Endothelial cell of umbilical vein (primary cell): Measurements from ENCODE around the gene ZNF705A. TPM values are rescaled to one million over a fixed set of nuclear protein-coding genes. Genes with fewer than 3 reads are reported as not detected.
"Not testable (repeated sequence)": the region's sequence is repeated elsewhere in the genome, so short reads cannot be mapped to it uniquely, and the experiment has no call there.

Source experiments
- BruUV-seq: library from RNA; stranded (reverse); fragments of 400-500 nt; replicated peaks from 2 replicates; lab custom pipeline; 2021; lab: Mats Ljungman, UMichigan
- CTCF ChIA-PET: fragments of 300-600, 350-600 bp; sonication (Branson Sonifier 250); formaldehyde crosslinking; loops from one replicate; lab custom pipeline; 2021; ENCODE audit warnings: antibody characterized with exemption, inconsistent platforms; lab: Charles Lee
- POLR2A ChIA-PET: fragments of 300-600, 350-600 bp; sonication (Branson Sonifier 250); formaldehyde crosslinking; loops from one replicate; lab custom pipeline; 2021; ENCODE audit warnings: antibody characterized with exemption, inconsistent platforms; lab: Charles Lee
- DNase-seq: peaks from one replicate; pipeline ENCODE4 v3.0.0-alpha.2; 2011; ENCODE audit warnings: low read depth, low spot score
- FAIRE-seq: peaks from 2 replicates; lab custom pipeline; 2011; peaks lifted over from hg19 to GRCh38; lab: Jason Lieb, UNC
- H2AFZ ChIP-seq: 2 replicates; pipeline ENCODE4 v1.6.0; 2012; ENCODE audit warnings: low read depth, low read length, control low read depth, inconsistent platforms
- H3K27ac ChIP-seq: 2 replicates; pipeline ENCODE4 v1.5.1; 2011; ENCODE audit warnings: low read depth, mild to moderate bottlenecking, control low read depth, low read length, moderate library complexity; ENCODE audit not compliant: insufficient read depth
- H3K27me3 ChIP-seq, 2 experiments: 2 replicates each; pipeline versions ENCODE4 v1.6.0 to v1.6.1; 2011; ENCODE audit warnings: low read length in 2 of 2, mixed read lengths in 1 of 2; ENCODE audit not compliant: control insufficient read depth in 2 of 2, insufficient read depth in 2 of 2
- H3K36me3 ChIP-seq, 2 experiments: 2 replicates in 1 of 2; 3 replicates in 1 of 2; pipeline ENCODE4 v1.5.1; 2011; ENCODE audit warnings: low read length in 2 of 2, mild to moderate bottlenecking in 1 of 2, moderate library complexity in 1 of 2; ENCODE audit not compliant: control insufficient read depth in 2 of 2, insufficient read depth in 2 of 2; ENCODE audit errors: extremely low read depth in 1 of 2
- H3K4me1 ChIP-seq: 3 replicates; pipeline ENCODE4 v1.5.1; 2011; ENCODE audit warnings: mild to moderate bottlenecking, low read length; ENCODE audit not compliant: control insufficient read depth, insufficient read depth; ENCODE audit errors: extremely low read depth
- H3K4me2 ChIP-seq: 2 replicates; pipeline ENCODE4 v1.6.1; 2011; ENCODE audit warnings: low read length, control low read depth, mixed read lengths; ENCODE audit not compliant: insufficient read depth
- H3K4me3 ChIP-seq, 3 experiments: fragments of 200-600 bp in 1 of 3; sonication (generic), shearing (Covaris generic) in 1 of 3; replicated peaks in 1 of 3; 2 replicates each; pipeline ENCODE4 v1.5.1; 2011 to 2016; ENCODE audit warnings: control low read depth in 3 of 3, low read length in 3 of 3, mild to moderate bottlenecking in 2 of 3, inconsistent platforms in 1 of 3, low read depth in 1 of 3, moderate library complexity in 1 of 3; ENCODE audit not compliant: insufficient read depth in 1 of 3
- H3K79me2 ChIP-seq: 2 replicates; pipeline ENCODE4 v1.6.0; 2012; ENCODE audit warnings: low read length, inconsistent platforms; ENCODE audit not compliant: control insufficient read depth, insufficient read depth
- H3K9ac ChIP-seq: replicated peaks from 2 replicates; pipeline ENCODE3; 2011; ENCODE audit warnings: low read length, control low read depth; ENCODE audit not compliant: insufficient read depth; ENCODE audit errors: extremely low read depth
- H3K9me1 ChIP-seq: replicated peaks from 3 replicates; pipeline ENCODE4 v1.6.0; 2011; ENCODE audit warnings: mild to moderate bottlenecking, low read length; ENCODE audit not compliant: control insufficient read depth, insufficient read depth; ENCODE audit errors: extremely low read depth
- H3K9me3 ChIP-seq: replicated peaks from 2 replicates; pipeline ENCODE4 v1.5.1; 2012; ENCODE audit warnings: low read length, inconsistent platforms; ENCODE audit not compliant: control insufficient read depth, insufficient read depth
- H4K20me1 ChIP-seq: replicated peaks from 2 replicates; pipeline ENCODE3; 2011; ENCODE audit warnings: mild to moderate bottlenecking, low read length; ENCODE audit not compliant: control insufficient read depth, insufficient read depth; ENCODE audit errors: extremely low read depth
- EZH2 ChIP-seq: IDR thresholded peaks from 2 replicates; pipeline ENCODE4 v1.6.1; 2012; ENCODE audit warnings: borderline replicate concordance, low read depth, mild to moderate bottlenecking, moderate library complexity, low read length, inconsistent platforms; ENCODE audit not compliant: severe bottlenecking
- FOS ChIP-seq: IDR thresholded peaks from 2 replicates; pipeline ENCODE4 v1.6.1; 2011; ENCODE audit warnings: mild to moderate bottlenecking, low read length, moderate library complexity, borderline replicate concordance; ENCODE audit not compliant: insufficient read depth
- GATA2 ChIP-seq: IDR thresholded peaks from 2 replicates; pipeline ENCODE4 v1.7.0; 2011; ENCODE audit warnings: low read depth, mild to moderate bottlenecking, moderate library complexity, mixed read lengths, low read length; ENCODE audit not compliant: insufficient read length, insufficient read depth
- JUN ChIP-seq: IDR thresholded peaks from 2 replicates; pipeline ENCODE4 v1.6.1; 2011; ENCODE audit warnings: borderline replicate concordance, low read depth; ENCODE audit not compliant: insufficient read length, insufficient read depth
- MYC ChIP-seq: IDR thresholded peaks from one replicate; pipeline ENCODE4 v1.6.1; 2011; ENCODE audit warnings: mild to moderate bottlenecking, low read depth, low read length
- POLR2A ChIP-seq: IDR thresholded peaks from 2 replicates; pipeline ENCODE4 v1.6.1; 2012; ENCODE audit warnings: low read depth, mild to moderate bottlenecking, control low read depth, low read length
- POLR2AphosphoS5 ChIP-seq: IDR thresholded peaks from 2 replicates; pipeline ENCODE4 v1.6.1; 2012; ENCODE audit warnings: low read depth, mild to moderate bottlenecking, control low read depth, low read length, moderate library complexity; ENCODE audit not compliant: insufficient read depth
- dilution Hi-C: fragments of 300-500 bp; cut with MboI; formaldehyde crosslinking; loops from one replicate; pipeline ENCODE4 v1.15.0; 2019; ENCODE audit warnings: low sequenced_read_pairs; ENCODE audit not compliant: extremely low pct_ligation_motif_present
- intact Hi-C: fragments of 100-400 bp; cut with micrococcal nuclease; formaldehyde crosslinking; loops from one replicate; pipeline ENCODE4 v1.10.0; 2022
- polyA plus RNA-seq, 4 experiments: library from polyadenylated mRNA; depleted of rRNA in 3 of 4; stranded (reverse) in 3 of 4; unstranded in 1 of 4; fragments of >200 nt; gene quantifications; 2 replicates each; pipeline versions ENCODE4 v1.2.1 to v1.2.3, GENCODE V29; 2011 to 2012; ENCODE audit warnings: missing spikeins in 1 of 4
- total RNA-seq: library from RNA; stranded (reverse); gene quantifications from 2 replicates; pipeline ENCODE4 v1.2.3, GENCODE V29; 2021
- TF ChIP-seq, protein P1 (sequence below), 2 donors: IDR thresholded peaks; 1 replicate in 1 of 2; 2 replicates in 1 of 2; pipeline ENCODE4 v1.5.1; 2011; ENCODE audit warnings: low read length in 2 of 2, mild to moderate bottlenecking in 2 of 2, moderate library complexity in 2 of 2, control low read depth in 1 of 2, inconsistent platforms in 1 of 2, low read depth in 1 of 2; ENCODE audit not compliant: insufficient read depth in 1 of 2; ENCODE audit errors: extremely low read depth in 1 of 2
- TF ChIP-seq, protein P2 (sequence below): IDR thresholded peaks from 2 replicates; pipeline ENCODE4 v1.6.1; 2011; ENCODE audit not compliant: insufficient read depth, insufficient read length

Gene ZNF705A
- total and polyA plus RNA-seq, 2 donors (not counting 3 experiments of a cell fraction or from before 2014, with no cell fraction given): not detected

DNA sequence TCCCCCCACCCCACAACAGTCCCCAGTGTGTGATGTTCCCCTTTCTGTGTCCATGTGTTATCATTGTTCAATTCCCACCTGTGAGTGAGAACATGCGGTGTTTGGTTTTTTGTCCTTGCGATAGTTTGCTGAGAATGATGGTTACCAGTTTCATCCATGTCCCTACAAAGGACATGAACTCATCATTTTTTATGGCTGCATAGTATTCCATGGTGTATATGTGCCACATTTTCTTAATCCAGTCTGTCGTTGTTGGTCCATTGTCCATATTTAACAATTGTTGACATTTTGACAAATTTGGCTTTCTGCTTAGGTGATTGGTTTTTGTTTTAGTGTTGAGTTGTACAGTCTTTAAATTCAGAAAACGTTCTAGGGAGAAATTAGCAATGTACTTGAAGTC is 43.7 kb upstream of the ZNF705A start:
- H3K9me1 ChIP-seq, H3K27ac ChIP-seq, dilution Hi-C loops, FAIRE-seq, H3K4me1 ChIP-seq, H3K27me3 ChIP-seq, intact Hi-C loops, H3K4me2 ChIP-seq, BruUV-seq, POLR2A ChIA-PET, H3K9me3 ChIP-seq, H3K4me3 ChIP-seq, H2AFZ ChIP-seq, H3K79me2 ChIP-seq, H3K36me3 ChIP-seq, H4K20me1 ChIP-seq, DNase-seq, H3K9ac ChIP-seq: not testable (repeated sequence)
- CTCF ChIA-PET: interaction anchor here (1.2 kb wide), 1 partner anchor 118 kb away, joined by 4 read pairs; no protein-coding TSS in a partner anchor

DNA sequence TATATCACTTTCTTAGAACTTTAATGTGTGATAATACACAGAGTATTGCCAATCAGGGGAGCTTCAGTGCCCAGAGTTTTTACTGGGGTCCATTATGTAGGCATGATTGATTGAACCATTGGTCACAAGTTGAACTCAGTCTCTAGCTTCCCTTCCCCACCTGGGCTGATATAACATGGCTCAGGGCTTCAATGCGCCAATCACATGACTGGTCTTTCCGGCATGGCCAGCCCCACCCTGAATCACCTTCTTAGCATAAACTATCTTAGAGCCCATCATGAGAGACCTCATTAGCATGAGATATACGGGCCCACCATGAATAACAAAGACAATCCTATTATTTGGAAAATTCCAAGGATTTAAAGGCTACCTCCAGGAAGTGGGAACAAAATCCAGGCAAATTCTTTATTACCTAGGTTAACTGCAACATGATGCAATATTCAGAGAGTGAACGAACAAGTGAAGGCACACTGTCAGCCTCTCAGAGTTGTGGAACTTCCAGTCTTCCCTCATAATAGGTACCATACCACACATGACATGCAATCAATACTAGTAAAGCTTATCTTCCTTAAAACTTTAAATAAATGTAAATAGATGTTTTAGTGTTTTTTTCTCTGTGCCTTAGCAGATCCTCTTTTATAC is 36.6 kb upstream of the ZNF705A start:
- no TSS peak for BruUV-seq
- CTCF ChIA-PET: interaction anchor here (1.2 kb wide), 1 partner anchor 11 kb away, joined by 4 read pairs; no protein-coding TSS in a partner anchor
- FAIRE-seq: no peak

More for the DNA sequence above, 36.6 kb upstream of the ZNF705A start:
- Histone ChIP-seq H3K36me3 (no peaks in the 10 kb centered on the region), H3K4me2 (no peak overlapping the region), H3K9me3 (no peaks in the 10 kb centered on the region), H4K20me1 (no peaks in the 10 kb centered on the region), H3K9ac (no peak overlapping the region), H3K27ac (no peak overlapping the region), H3K9me1 (no peaks in the 10 kb centered on the region), H3K27me3 (no peaks in the 10 kb centered on the region), H2AFZ (no peak overlapping the region), H3K4me1 (no peaks in the 10 kb centered on the region), H3K79me2 (no peaks in the 10 kb centered on the region), H3K4me3 (no peak overlapping the region)
- no peak for DNase-seq
- POLR2A ChIA-PET: no interaction called here
- TF ChIP-seq, protein P1, sequence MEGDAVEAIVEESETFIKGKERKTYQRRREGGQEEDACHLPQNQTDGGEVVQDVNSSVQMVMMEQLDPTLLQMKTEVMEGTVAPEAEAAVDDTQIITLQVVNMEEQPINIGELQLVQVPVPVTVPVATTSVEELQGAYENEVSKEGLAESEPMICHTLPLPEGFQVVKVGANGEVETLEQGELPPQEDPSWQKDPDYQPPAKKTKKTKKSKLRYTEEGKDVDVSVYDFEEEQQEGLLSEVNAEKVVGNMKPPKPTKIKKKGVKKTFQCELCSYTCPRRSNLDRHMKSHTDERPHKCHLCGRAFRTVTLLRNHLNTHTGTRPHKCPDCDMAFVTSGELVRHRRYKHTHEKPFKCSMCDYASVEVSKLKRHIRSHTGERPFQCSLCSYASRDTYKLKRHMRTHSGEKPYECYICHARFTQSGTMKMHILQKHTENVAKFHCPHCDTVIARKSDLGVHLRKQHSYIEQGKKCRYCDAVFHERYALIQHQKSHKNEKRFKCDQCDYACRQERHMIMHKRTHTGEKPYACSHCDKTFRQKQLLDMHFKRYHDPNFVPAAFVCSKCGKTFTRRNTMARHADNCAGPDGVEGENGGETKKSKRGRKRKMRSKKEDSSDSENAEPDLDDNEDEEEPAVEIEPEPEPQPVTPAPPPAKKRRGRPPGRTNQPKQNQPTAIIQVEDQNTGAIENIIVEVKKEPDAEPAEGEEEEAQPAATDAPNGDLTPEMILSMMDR (IDR thresholded peaks at IDR 0.05; ENCODE audit: extremely low read depth in 1 of 2, insufficient read depth in 1 of 2, low read depth in 1 of 2, low read length in 2 of 2): no peak
- no peak for TF ChIP-seq MYC
- TF ChIP-seq JUN: no peak
- no peak for TF ChIP-seq GATA2
- no peak for TF ChIP-seq POLR2A
- TF ChIP-seq, protein P2, sequence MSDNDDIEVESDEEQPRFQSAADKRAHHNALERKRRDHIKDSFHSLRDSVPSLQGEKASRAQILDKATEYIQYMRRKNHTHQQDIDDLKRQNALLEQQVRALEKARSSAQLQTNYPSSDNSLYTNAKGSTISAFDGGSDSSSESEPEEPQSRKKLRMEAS: no peak
- no peak for TF ChIP-seq POLR2AphosphoS5
- TF ChIP-seq EZH2: no peak
- no peak for TF ChIP-seq FOS
- dilution Hi-C loops: no loop called here
- intact Hi-C loops: no loop called here
